Kidney (tissue), 14 donors: ENCODE measurements around the gene LHPP. TPM values are rescaled to one million over a fixed set of nuclear protein-coding genes. Genes with fewer than 3 reads are reported as not detected.

Source experiments
- DNase-seq, 5 donors: peaks; one replicate each; pipeline ENCODE4 v3.0.0-alpha.2; 2013 to 2020
- FAIRE-seq: peaks from 2 replicates; lab custom pipeline; 2012; peaks lifted over from hg19 to GRCh38; lab: Jason Lieb, UNC
- H3K27ac ChIP-seq, 2 donors: one replicate each; pipeline ENCODE4 v1.7.0; 2013; ENCODE audit warnings: low read depth in 2 of 2, low read length in 2 of 2, inconsistent platforms in 1 of 2
- H3K27me3 ChIP-seq: one replicate; pipeline ENCODE4 v1.7.1; 2013; ENCODE audit warnings: low read length, inconsistent platforms; ENCODE audit not compliant: control insufficient read depth, insufficient read depth
- H3K36me3 ChIP-seq, 3 donors: one replicate each; pipeline versions ENCODE4 v1.7.0 to v1.7.1; 2013; ENCODE audit warnings: low read length in 3 of 3, control low read depth in 1 of 3, inconsistent platforms in 1 of 3; ENCODE audit not compliant: insufficient read depth in 3 of 3, control insufficient read depth in 2 of 3
- H3K4me1 ChIP-seq, 3 donors: one replicate each; pipeline versions ENCODE4 v1.7.0 to v1.7.1; 2013; ENCODE audit warnings: low read length in 3 of 3, inconsistent platforms in 1 of 3, low read depth in 1 of 3; ENCODE audit not compliant: control insufficient read depth in 2 of 3, insufficient read depth in 2 of 3
- H3K4me3 ChIP-seq, 3 donors: one replicate each; pipeline versions ENCODE4 v1.7.0 to v1.8.1; 2013; ENCODE audit warnings: low read length in 3 of 3, control low read depth in 1 of 3, inconsistent platforms in 1 of 3
- H3K9ac ChIP-seq, 3 donors: one replicate each; pipeline versions ENCODE4 v1.7.0 to v1.7.1; 2013; ENCODE audit warnings: low read length in 3 of 3, control low read depth in 1 of 3, inconsistent platforms in 1 of 3
- H3K9me3 ChIP-seq, 3 donors: one replicate each; pipeline versions ENCODE4 v1.7.0 to v1.7.1; 2013; ENCODE audit warnings: low read length in 3 of 3, control low read depth in 1 of 3, inconsistent platforms in 1 of 3; ENCODE audit not compliant: control insufficient read depth in 2 of 3, insufficient read depth in 1 of 3
- CTCF ChIP-seq: IDR thresholded peaks from 3 replicates; pipeline ENCODE4 v1.5.1; 2012; ENCODE audit warnings: mild to moderate bottlenecking, moderate library complexity, borderline replicate concordance; ENCODE audit not compliant: insufficient read depth; ENCODE audit errors: extremely low read depth
- intact Hi-C: fragments of 100-400 bp; cut with DNase I; formaldehyde crosslinking; loops from one replicate; pipeline ENCODE4 v1.11.1; 2022
- polyA plus RNA-seq: library from polyadenylated mRNA; stranded (reverse); fragments of 350-450 nt; fragmentation: Illumina TruSeq; extraction: RNeasy Lipid Tissue Mini Kit (QIAGEN cat#74804); gene quantifications from one replicate; pipeline ENCODE4 v1.2.3, GENCODE V29; 2014; ENCODE audit warnings: low read depth, low replicate concordance; ENCODE audit not compliant: insufficient read depth
- total RNA-seq: library from RNA; stranded (reverse); fragmentation: NEBNext Ultra II Directional; extraction: Animal tissue kit (Norgen Biotek cat#: 25700); gene quantifications from one replicate; pipeline ENCODE4 v1.2.1, GENCODE V29; 2021
- donor health status: control.
- donor health status: control.
- donor health status: control.
- donor health status: control.
- donor health status: control.
- donor health status: DM: yes; HTN: yes; CAD: no.
- donor health status: Normal renal cell carcinoma (clear cell type).

LHPP gene
- total and polyA plus RNA-seq, 2 donors from 2014 or later, result 16.6 to 52.5 TPM

DNA sequence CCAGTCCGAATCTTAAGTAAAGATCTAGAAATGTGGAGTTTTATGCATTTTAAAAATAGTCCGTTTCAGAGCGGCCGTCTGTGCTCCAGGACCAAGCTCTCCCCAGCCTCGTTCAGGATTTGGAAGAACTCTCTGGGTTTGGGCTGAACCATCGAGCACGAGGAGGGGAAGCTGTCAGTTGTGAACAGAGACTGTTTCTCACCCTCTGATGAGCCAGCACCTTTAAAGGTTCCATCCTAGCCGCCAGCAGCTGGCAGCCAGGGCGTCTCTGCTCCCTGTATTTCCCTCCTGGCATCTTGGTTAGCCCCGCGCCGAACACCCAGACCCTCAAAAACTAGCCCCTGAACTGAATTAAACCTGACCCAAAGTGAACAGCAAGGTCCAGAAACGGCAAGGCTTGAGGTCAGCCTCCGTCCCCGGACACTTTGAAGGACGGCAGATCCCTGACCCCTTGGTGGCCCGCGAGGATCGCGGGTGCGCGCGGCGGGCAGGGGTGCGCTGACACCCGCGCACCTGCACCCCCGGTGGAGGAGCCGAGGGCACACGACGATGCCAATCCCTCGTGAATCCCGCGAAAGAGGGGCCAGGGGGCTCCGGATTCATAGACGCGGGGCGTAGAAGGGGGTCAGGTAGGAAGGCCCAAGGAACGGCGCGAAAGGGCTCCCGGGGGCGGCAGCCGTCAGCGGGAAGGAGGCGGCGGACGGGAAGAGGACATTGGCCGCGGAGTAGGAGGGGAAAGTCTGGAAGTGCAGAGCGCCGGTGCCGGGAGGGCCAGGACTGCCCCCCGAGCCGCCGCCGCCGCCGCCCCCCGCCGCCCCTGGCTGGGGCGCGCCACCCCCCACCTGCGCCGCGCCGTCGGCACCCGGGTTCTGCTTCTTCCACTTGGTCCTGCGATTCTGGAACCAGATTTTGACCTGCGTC, 14.5 kb upstream of the LHPP start:
- Histone ChIP-seq H3K4me1 (peaks cover 0 to 5% (median 0%) of the 10 kb centered on the region in 3 donors), H3K9me3 (no peaks in the 10 kb centered on the region), H3K27me3 (peaks cover 46% of the 10 kb centered on the region), H3K27ac (no peak overlapping the region), H3K36me3 (no peaks in the 10 kb centered on the region), H3K4me3 (no peak overlapping the region), H3K9ac (no peak overlapping the region)
- DNase-seq, result no peak
- FAIRE-seq, result no peak
- TF ChIP-seq CTCF, result no peak
- intact Hi-C loops, result no loop called here

DNA sequence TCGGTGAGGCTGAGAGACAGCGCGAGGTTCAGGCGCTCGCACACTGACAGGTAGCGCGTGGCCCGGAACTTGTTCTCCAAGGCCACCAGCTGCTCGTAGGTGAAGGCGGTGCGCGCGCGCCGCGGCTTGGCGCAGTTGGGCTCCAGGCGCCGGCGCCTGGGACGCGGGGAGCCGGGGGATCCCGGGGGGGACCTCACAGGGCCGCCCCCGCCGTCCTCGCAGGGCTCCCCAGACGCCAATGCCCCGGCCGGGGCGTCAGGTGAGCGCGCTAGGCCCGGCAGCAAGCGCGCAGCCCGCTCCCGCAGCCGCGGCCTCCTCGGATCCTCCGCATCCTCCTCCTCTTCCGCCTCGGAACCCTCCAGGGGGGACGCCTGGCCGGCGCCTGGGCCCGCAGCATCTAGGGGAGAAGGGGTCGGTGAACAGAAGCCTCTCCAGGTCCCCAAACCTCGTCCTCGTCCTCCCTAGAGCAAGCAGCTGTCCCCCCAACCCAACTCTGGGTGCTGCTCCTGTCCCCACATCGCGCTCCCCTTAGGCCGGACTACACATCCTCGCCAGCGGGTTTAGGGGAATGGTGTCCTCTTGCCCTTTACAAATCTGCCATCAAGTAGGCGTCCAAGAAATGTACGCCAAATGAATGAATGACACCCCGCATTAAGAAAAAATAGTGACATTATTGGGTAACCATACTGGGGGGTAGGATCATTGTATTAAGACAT, 13.7 kb upstream of the LHPP start:
- DNase-seq, result peak in 2 of 5 donors; percentile 45 to 63
- no peak overlapping the region for H3K9ac ChIP-seq
- H3K27me3 ChIP-seq, result peaks cover 48% of the 10 kb centered on the region
- intact Hi-C loops, result no loop called here
- peaks cover 0 to 5% (median 0%) of the 10 kb centered on the region in 3 donors for H3K4me1 ChIP-seq
- H3K9me3 ChIP-seq, result no peaks in the 10 kb centered on the region
- no peak for FAIRE-seq
- H3K4me3 ChIP-seq, result no peak overlapping the region
- no peaks in the 10 kb centered on the region for H3K36me3 ChIP-seq
- H3K27ac ChIP-seq, result no peak overlapping the region
- TF ChIP-seq CTCF, result no peak

DNA sequence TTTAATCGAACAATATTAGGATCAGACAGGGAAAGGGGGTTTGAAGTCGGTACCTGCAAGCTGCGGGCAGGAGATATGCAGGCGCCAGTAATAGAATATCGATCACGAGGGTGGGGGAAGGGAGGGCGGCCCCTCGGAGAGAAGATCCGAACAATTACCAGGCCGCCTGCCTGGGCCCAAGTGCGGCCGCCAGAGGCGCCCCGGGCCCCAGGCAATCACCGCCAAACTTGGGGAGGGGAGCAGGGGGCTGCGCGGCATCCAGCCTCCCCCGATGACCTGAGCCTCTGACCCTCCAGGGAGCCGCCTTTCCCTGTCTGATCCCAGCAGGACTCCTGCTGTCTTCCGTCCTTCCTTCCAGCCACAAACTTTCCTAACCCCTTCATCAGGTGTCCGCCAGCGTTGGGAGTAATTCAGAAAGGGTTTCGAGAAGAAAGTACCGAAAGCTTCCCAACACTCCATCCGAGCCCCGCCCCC, 12.9 kb upstream of the LHPP start:
- no peak overlapping the region for H3K9ac ChIP-seq
- no peak overlapping the region for H3K4me3 ChIP-seq
- intact Hi-C loops, result no loop called here
- peaks cover 0 to 5% (median 0%) of the 10 kb centered on the region in 3 donors for H3K4me1 ChIP-seq
- H3K27ac ChIP-seq, result no peak overlapping the region
- H3K27me3 ChIP-seq, result peaks cover 48% of the 10 kb centered on the region
- no peak for FAIRE-seq
- TF ChIP-seq CTCF, result no peak
- H3K9me3 ChIP-seq, result no peaks in the 10 kb centered on the region
- no peak for DNase-seq
- H3K36me3 ChIP-seq, result no peaks in the 10 kb centered on the region
